Gastroesophageal sphincter (tissue), 3 donors: ENCODE results near the gene PPP3CA.

Source experiments
- EP300 ChIP-seq: sonication (generic); formaldehyde crosslinking; IDR thresholded peaks from one replicate; pipeline ENCODE4 v1.6.1; 2017; ENCODE audit warnings: antibody characterized with exemption, mild to moderate bottlenecking
- POLR2A ChIP-seq, 2 donors: fragments of 450-650 bp; IDR thresholded peaks; one replicate each; pipeline ENCODE4 v1.6.1; 2017; ENCODE audit warnings: antibody characterized with exemption in 2 of 2, mild to moderate bottlenecking in 2 of 2, moderate library complexity in 1 of 2
- POLR2AphosphoS5 ChIP-seq: sonication (generic); formaldehyde crosslinking; IDR thresholded peaks from one replicate; pipeline ENCODE4 v1.6.1; 2017; ENCODE audit warnings: antibody characterized with exemption
- TF ChIP-seq, protein P1 (sequence below), 4 experiments: fragments of 200-600 bp in 2 of 4; fragments of 450-650 bp in 2 of 4; sonication (generic) in 1 of 4; IDR thresholded peaks; one replicate each; pipeline ENCODE4 v1.5.1; 2017 to 2019; ENCODE audit warnings: antibody characterized with exemption in 4 of 4, mild to moderate bottlenecking in 2 of 4, moderate library complexity in 2 of 4

DNA sequence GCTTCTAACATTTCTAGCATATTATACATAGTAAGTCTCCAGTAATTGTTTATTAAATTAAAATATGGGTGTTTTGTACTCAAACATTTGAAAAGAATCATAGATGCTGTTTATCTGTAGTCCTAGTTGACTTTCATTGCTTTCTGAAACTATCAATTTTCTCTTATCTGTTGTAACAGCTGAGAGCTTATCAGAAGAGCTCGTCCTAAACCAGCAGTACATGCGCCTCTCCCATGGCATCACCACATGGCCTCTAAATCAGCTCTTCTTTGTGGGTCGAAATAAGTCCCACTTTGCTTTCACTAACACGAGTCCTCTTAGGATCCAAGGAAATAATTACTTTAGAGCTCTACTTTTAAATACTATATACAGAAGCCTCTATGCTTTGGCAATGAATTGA lies 55.1 kb downstream of the PPP3CA start:
- TF ChIP-seq EP300 (no peak), POLR2A (IDR thresholded peaks at IDR 0.05) (no peak), POLR2AphosphoS5 (no peak)
- TF ChIP-seq, protein P1, sequence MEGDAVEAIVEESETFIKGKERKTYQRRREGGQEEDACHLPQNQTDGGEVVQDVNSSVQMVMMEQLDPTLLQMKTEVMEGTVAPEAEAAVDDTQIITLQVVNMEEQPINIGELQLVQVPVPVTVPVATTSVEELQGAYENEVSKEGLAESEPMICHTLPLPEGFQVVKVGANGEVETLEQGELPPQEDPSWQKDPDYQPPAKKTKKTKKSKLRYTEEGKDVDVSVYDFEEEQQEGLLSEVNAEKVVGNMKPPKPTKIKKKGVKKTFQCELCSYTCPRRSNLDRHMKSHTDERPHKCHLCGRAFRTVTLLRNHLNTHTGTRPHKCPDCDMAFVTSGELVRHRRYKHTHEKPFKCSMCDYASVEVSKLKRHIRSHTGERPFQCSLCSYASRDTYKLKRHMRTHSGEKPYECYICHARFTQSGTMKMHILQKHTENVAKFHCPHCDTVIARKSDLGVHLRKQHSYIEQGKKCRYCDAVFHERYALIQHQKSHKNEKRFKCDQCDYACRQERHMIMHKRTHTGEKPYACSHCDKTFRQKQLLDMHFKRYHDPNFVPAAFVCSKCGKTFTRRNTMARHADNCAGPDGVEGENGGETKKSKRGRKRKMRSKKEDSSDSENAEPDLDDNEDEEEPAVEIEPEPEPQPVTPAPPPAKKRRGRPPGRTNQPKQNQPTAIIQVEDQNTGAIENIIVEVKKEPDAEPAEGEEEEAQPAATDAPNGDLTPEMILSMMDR (IDR thresholded peaks at IDR 0.05) = no peak
